GM12872 (cell line): ENCODE results near the gene CAMTA1.

ENCODE experiments used
- TF ChIP-seq, protein P1 (sequence below): IDR thresholded peaks from 3 replicates; pipeline ENCODE4 v1.5.1; 2011; ENCODE audit warnings: low read depth, mild to moderate bottlenecking, low read length, moderate library complexity; ENCODE audit not compliant: insufficient read depth

The CAMTA1 gene

DNA sequence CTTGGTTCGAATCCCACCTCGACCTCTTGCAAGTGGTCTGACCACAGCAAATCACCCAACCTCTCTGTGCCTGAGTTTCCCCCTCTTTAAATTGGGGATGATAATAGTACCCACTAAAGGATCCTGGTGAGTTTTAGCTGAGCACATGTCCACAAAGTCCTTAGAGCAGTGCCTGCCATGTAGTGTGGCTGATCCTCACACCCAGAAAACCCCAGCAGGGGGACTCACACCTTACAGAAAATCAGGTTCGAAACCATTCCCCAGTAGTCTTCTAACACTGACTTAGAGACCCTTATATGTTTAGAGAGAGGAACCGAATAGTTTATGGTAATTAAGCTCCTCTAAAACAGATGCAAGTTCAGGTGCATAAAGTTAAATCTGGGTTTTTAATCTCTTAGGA lies 89.0 kb downstream of the CAMTA1 start:
- TF ChIP-seq, protein P1, sequence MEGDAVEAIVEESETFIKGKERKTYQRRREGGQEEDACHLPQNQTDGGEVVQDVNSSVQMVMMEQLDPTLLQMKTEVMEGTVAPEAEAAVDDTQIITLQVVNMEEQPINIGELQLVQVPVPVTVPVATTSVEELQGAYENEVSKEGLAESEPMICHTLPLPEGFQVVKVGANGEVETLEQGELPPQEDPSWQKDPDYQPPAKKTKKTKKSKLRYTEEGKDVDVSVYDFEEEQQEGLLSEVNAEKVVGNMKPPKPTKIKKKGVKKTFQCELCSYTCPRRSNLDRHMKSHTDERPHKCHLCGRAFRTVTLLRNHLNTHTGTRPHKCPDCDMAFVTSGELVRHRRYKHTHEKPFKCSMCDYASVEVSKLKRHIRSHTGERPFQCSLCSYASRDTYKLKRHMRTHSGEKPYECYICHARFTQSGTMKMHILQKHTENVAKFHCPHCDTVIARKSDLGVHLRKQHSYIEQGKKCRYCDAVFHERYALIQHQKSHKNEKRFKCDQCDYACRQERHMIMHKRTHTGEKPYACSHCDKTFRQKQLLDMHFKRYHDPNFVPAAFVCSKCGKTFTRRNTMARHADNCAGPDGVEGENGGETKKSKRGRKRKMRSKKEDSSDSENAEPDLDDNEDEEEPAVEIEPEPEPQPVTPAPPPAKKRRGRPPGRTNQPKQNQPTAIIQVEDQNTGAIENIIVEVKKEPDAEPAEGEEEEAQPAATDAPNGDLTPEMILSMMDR: no peak

DNA sequence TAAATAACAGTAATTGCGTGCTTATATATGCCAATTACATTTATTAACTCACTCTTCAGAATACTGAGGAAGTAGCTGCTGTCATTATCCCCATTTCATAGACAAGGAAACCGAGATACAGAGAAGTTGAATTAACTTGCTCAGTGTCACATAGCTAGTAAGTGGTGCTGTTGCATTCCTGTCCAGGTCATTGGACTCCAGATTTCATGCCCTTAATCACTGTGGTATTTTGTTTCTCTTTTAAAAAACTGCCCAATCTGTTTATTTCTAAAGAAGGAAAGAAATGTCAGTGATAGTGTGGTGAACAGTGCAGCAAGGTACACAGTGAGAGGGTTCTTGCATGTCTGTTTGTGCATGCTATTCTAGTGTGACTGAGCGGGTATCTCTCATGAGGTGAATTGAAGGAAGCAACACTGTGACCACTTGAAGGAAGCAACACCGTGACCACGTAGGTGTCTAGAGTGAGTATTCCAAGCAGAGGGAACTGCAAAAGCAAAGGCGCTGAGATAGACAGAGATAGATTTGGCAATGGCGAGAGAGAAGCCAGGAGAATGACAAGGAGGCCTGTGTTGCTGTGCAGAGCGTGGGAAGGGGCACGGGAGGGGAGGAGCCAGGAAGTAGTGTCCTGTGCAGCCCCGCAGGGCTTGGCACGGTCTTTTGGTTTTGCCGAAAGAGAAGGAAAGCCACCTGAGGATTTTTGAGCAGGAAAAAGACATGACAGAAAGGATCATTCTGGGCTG lies 95.9 kb downstream of the CAMTA1 start:
- TF ChIP-seq, protein P1: no peak

DNA sequence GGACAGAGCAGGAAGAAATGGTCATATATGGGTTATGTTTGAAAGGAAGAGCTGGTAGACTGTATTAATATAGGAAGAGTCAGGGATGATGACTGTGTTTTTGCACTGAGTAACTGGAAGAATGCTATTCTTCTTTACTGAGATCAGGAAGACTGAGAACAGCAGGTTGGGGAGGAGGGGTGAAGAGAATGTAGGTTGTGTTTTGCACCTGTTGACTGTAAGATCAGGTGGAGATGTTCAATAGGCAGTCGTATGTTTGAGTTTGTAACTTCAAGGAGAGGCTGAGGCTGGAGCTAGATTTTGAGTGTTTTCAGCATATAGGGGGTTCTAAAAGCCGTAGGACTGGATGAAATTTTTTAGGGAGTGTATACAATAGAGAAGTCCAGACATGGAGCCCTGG lies 97.2 kb downstream of the CAMTA1 start:
- TF ChIP-seq, protein P1: no peak

DNA sequence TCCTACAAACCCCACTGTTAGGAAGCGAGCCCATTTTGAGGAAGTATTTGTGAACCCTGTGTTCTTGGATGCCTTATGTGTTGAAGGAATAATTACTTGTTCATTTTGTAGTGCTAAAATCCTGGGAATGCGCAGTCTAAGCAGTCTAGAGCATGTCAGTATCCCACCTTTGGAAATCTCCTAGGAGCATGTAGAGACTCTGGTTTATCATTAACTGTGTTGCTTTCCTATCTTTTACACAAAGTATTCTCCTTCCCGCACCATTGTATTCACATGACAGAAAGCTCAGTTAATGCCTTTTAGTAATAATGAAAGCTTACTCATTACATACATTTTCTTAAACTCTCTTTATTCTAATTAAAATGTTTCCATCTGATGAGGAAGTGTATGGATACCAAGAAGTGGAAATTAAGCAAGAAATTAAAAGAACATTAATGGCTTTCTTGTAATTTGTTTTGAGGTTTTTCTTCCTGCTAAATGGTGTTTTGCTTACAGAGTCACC lies 99.4 kb downstream of the CAMTA1 start:
- TF ChIP-seq, protein P1: no peak

DNA sequence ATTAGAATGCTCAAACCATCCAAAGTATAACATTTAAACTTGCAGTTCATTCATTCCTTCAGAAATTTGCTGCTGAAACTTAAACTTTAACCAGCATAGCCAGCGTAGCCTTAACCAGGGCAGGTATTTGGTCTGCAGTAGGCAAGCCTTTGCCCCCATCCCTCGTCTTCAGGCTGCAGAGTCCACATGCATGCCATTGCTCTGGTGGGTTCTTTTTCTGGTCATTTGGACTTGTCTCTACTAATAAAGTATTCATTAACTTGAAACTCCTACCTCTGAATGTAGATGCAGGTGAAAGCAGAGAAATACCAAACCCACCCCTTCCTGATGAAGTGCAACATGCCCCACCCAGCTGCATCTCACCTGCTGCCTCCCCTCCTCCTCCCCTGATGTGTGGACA lies 100.2 kb downstream of the CAMTA1 start:
- TF ChIP-seq, protein P1: no peak

DNA sequence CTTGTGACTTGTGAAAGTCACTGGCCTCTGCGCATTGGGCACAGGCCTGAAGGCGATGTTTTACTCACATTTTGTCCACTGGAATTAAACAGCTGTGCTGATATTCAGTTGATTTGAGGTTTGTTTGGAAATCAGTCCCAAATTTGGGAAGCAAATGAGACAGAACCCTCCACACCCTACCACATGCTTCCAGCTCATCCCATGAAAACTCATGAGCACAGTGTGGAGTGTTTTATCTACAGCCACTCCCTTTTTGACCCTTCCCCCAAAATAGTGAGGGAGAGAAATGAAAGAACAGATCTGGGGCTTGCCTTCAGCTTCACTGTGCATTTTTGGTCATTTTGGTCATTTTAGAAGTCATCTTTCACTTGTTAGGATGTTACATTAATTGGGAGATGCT lies 101.3 kb downstream of the CAMTA1 start:
- TF ChIP-seq, protein P1: no peak

DNA sequence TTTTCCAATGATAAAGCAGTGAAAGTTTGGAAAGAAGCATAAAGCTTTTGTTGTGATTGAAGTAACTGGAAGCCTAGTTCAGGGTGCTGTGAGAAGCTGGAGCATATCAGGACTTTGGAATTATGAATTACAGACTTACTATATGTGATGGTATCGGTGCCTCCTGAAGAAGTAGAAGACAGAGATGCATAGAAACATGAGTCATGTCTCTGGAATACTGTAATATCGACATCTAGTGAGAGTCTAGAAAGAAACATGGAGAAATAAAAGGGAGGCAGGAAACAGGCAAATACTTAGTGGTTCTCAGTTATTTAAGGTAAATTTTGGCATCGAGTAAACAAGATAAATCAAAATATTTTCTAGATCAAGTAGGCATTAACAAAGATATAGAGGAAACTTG lies 103.0 kb downstream of the CAMTA1 start:
- TF ChIP-seq, protein P1: no peak
